ENCODE results near the gene MCF2L2. TPM values are rescaled to one million over a fixed set of nuclear protein-coding genes. Genes with fewer than 3 reads are reported as not detected.

The MCF2L2 gene
- total and polyA plus RNA-seq, 9 of the 15 experiments (the other 6 are each of a cell fraction or from before 2014, with no cell fraction given), result 0.56 to 4.2 (median 3.0) TPM

DNA sequence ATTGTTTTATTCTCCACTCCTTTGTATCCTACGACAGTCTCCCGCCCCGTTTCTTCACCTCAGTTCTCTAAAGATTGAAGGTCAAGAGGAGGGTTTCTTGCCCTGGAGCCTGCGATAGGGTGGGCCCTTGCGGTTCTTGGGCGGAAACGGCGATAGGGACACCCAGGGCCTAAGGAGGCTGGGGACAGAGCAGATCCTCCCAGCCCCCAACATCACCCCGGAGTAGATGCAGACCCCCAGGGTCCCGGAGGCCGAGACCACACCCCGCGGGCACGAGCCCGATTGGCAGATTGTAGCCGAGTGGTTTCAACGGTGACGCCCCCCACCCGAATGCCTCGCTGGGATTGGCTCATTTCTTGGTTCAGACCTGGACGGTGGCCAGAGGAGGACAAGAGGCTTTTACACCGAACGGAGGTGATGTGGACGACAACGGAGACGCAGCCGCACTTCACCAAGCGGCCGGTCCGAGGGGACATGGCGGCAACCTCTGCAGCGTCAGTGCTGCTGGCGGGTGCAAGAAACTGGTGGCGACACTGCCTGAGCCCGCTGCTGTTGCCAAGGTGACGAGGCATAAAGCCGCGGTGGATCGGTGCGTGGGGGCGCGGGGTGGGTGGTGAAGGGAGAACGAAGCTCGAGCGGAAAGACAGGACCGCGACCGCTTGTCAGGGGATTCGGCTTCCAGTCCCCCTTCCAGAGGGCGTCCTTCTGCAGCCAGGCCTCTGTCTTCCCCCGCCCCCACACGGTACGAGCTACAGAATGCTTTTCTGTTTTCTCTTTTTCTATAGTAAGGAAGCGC, 19.0 kb upstream of the MCF2L2 start (continued):
- TF ChIP-seq PPARD (CRISPR knock-in tag; IDR thresholded peaks at IDR 0.05), result no peak
- TF ChIP-seq, protein P1, sequence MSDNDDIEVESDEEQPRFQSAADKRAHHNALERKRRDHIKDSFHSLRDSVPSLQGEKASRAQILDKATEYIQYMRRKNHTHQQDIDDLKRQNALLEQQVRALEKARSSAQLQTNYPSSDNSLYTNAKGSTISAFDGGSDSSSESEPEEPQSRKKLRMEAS (CRISPR knock-in tag; IDR thresholded peaks at IDR 0.05), result peak; percentile 78; the same call in 1 of the 2 replicates
- TF ChIP-seq, protein P2, sequence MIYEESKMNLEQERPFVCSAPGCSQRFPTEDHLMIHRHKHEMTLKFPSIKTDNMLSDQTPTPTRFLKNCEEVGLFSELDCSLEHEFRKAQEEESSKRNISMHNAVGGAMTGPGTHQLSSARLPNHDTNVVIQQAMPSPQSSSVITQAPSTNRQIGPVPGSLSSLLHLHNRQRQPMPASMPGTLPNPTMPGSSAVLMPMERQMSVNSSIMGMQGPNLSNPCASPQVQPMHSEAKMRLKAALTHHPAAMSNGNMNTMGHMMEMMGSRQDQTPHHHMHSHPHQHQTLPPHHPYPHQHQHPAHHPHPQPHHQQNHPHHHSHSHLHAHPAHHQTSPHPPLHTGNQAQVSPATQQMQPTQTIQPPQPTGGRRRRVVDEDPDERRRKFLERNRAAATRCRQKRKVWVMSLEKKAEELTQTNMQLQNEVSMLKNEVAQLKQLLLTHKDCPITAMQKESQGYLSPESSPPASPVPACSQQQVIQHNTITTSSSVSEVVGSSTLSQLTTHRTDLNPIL (CRISPR knock-in tag; IDR thresholded peaks at IDR 0.05), result no peak
- peak in 1 of 2 experiments; percentile 43; a peak in 1 of 4 replicates for TF ChIP-seq ZNF639 (CRISPR knock-in tag; conservative IDR thresholded peaks at IDR 0.05 in 1 of 2, IDR thresholded peaks at IDR 0.05 in 1 of 2)
- 0 out of 2 replicates have a peak, but pooled peaks have one; percentile 29 for TF ChIP-seq FOSL1 (tag; conservative IDR thresholded peaks at IDR 0.05)
- no peak for TF ChIP-seq HEY1 (CRISPR knock-in tag; IDR thresholded peaks at IDR 0.05; ENCODE audit: borderline replicate concordance)
- TF ChIP-seq SMARCA4 (IDR thresholded peaks at IDR 0.05), result peak; percentile 65
- peak; percentile 83 for TF ChIP-seq POLR2AphosphoS5 (IDR thresholded peaks at IDR 0.05; ENCODE audit: control insufficient read depth, insufficient read depth, low read depth, low read length)
- peak; percentile 68; the same call in 1 of the 2 replicates for TF ChIP-seq XRCC5 (IDR thresholded peaks at IDR 0.05; ENCODE audit: low read depth, low read length)
- peak; percentile 65; the same call in 1 of the 2 replicates for TF ChIP-seq NKRF (IDR thresholded peaks at IDR 0.05; ENCODE audit: borderline replicate concordance)
- no peak for TF ChIP-seq ZNF121 (CRISPR knock-in tag; conservative IDR thresholded peaks at IDR 0.05)
- TF ChIP-seq POU5F1 (IDR thresholded peaks at IDR 0.05; ENCODE audit: borderline replicate concordance, low read depth, low read length, partially characterized antibody), result peak; percentile 77
- TF ChIP-seq, protein P3, sequence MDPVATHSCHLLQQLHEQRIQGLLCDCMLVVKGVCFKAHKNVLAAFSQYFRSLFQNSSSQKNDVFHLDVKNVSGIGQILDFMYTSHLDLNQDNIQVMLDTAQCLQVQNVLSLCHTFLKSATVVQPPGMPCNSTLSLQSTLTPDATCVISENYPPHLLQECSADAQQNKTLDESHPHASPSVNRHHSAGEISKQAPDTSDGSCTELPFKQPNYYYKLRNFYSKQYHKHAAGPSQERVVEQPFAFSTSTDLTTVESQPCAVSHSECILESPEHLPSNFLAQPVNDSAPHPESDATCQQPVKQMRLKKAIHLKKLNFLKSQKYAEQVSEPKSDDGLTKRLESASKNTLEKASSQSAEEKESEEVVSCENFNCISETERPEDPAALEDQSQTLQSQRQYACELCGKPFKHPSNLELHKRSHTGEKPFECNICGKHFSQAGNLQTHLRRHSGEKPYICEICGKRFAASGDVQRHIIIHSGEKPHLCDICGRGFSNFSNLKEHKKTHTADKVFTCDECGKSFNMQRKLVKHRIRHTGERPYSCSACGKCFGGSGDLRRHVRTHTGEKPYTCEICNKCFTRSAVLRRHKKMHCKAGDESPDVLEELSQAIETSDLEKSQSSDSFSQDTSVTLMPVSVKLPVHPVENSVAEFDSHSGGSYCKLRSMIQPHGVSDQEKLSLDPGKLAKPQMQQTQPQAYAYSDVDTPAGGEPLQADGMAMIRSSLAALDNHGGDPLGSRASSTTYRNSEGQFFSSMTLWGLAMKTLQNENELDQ (CRISPR knock-in tag; IDR thresholded peaks at IDR 0.05; ENCODE audit: borderline replicate concordance), result no peak
- peak; percentile 95 for TF ChIP-seq RBBP5 (IDR thresholded peaks at IDR 0.05; ENCODE audit: borderline replicate concordance, insufficient read depth, low read length, poor library complexity, severe bottlenecking)
- TF ChIP-seq ZNF3 (CRISPR knock-in tag; IDR thresholded peaks at IDR 0.05), result no peak
- peak; percentile 75 for TF ChIP-seq L3MBTL2 (IDR thresholded peaks at IDR 0.05)
- peak; percentile 87; the same call in 1 of the 2 replicates for TF ChIP-seq FOXP1 (CRISPR knock-in tag; IDR thresholded peaks at IDR 0.05)
- TF ChIP-seq KDM2B (CRISPR knock-in tag; IDR thresholded peaks at IDR 0.05), result 0 out of 2 replicates have a peak, but pooled peaks have one; percentile 38
- TF ChIP-seq SUPT5H (IDR thresholded peaks at IDR 0.05), result peak; percentile 97
